ENCODE measurements around the gene CDH10.

GRCh38 chr5:24555229-24555628 lies 89.5 kb downstream of the CDH10 start:
- TF ChIP-seq CTCF (IDR thresholded peaks at IDR 0.05) (no peak), POLR2AphosphoS5 (IDR thresholded peaks at IDR 0.05) (no peak)
